SKM-1 (cell line): ENCODE results near the gene CACNA1S.

Source experiments
- DNase-seq: peaks from one replicate; lab custom pipeline; 2025; ENCODE audit not compliant: unreplicated experiment; lab: John Stamatoyannopoulos, UW

The CACNA1S gene

DNA sequence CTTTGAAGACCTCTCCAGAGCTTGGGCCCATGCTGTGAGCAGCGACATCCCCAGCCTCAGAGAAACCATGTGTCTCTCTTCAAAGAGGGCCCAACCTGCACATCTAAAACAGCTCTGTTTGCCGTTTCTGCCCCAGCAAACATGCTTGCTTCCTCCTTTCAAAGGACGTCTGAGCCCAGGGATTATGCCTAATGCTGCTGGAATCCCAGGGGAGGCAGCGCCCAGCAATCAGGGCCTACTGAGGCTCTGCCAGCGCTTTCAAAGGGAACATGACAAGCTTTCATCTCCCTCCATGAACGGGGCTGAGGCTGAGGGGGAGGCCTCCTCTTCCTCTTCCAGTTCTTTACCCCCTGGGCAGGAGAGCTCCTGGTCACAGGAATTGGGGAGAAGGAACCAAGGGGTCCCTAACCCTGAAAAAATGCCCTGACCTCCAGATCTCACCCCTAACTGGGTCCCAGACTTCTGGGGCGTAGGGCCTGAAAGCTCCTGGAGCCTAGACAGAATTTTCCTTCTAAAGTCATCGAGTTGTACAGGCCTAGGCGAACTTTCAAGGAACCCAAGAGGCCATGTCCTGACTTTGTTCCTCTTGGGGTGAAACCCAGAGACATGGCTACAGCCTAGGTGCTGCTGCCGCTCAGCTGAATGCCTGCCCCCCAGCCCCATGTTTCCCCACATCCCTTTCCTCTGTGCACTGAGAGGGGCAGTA lies 28.2 kb upstream of the CACNA1S start:
- DNase-seq = no peak

DNA sequence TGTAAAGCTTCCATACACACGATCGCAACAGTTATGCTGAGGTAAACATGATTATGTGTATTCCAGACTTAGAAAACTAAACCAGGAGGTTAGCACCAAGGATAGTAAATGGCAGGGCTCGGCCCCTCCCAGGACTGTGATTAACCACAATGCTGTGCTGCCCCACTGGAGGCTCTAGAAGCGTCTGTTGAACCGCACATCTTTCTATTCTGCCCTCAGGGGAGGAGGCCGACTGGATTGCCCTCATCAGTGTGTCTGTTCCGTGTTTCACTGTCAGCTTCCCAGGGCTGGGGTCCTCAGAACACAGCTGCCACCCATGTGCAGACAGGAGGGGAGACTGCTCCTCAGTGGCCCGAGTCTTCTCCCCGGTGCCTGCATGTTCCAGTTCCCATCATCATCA lies 27.5 kb upstream of the CACNA1S start:
- DNase-seq = no peak

DNA sequence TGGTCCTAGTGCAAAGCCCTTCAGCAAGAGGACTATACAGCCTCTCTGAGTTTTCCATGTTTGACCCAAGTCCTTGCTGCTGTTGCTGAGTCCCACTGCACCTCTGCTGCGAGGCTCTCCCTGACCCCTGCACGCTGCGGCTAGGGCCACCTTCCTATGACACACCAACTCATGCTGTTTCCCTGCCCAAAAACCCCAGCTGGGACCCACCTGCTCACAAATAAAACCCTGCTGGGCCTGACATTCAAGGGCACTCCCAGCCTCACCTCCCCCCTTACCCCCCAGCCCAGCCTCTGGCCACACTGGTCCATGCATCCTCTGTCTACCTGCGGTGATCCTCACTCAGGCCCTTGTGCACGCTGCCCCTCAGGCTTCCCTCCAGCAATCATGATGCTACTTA lies 27.1 kb upstream of the CACNA1S start:
- no peak for DNase-seq

DNA sequence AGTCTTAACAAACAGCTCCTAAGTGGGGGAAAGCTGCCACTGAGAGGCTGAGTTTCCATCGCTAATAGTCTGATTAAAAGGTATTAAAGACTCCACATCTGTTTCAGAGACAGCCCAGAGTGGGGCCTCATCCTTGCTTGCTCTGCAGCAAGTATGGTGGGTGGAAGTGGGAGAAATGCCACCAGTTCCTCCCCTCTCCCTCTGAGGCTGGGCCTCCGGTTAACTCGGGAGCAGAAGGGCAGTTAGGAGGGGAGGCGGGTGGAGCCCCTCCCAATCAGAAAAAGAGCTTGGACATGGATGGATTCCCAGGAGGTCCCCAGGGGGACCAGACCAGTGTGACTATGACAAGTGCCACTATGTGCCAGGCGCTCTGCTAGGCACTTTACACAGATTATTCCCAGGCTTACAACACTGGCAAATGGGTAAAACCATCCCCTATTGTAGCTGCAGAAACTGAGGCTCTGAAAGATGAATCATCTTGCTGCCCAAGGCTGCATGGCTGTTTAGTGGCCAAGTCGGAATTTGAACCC lies 26.1 kb upstream of the CACNA1S start:
- DNase-seq = no peak

DNA sequence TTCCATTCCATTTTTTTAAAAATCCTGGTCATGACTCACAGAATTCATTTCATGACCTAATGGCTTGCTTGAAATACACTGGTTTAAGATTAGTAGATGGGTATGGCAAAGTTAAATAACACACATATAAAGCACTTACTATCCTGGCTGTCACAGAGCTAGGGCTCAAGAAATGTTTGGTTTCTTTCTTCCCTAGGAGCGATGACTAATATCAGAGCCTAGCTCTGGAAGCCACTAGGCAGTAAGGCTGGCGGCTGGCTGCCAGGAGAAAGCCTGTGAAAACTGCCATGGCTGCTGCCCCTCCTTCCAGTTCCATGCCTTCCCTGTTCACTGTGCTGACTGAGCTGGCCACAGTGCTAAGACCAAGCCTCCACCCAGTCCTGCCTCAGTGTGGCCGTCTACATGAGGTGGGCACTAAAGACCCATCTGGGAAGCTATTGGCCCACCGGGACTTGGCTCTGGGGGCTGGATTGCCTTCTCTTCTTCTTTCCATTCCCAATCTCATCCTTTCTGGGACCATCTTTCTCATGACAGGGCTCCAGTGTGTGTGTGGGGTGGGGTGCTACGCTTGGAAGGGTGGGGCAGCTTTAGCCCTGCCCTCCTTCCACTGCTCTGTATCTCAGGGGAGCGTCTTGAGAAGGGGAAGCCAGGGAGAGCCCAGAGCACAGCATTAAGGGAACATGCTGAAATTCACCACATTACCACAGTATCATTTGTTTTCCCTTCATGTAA lies 25.5 kb upstream of the CACNA1S start:
- DNase-seq = no peak

DNA sequence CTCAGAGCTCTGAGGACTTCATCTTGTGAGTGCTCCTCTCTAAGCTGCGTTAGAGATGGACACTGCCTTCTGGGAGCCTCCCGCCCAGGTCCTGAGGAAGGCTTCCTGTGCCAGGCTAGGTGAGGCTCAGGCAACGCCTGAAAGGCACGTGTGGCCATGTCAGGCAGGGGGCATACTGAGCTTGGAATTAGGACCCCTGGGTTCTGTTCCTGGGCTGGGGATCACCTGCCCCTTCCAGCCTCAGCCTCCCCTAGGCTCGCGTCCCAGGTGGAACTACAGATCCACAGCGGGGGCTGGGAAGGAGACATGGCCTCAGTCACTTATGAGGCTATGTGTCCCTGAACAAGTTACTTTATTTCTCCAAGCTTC lies 24.8 kb upstream of the CACNA1S start:
- DNase-seq = no peak

DNA sequence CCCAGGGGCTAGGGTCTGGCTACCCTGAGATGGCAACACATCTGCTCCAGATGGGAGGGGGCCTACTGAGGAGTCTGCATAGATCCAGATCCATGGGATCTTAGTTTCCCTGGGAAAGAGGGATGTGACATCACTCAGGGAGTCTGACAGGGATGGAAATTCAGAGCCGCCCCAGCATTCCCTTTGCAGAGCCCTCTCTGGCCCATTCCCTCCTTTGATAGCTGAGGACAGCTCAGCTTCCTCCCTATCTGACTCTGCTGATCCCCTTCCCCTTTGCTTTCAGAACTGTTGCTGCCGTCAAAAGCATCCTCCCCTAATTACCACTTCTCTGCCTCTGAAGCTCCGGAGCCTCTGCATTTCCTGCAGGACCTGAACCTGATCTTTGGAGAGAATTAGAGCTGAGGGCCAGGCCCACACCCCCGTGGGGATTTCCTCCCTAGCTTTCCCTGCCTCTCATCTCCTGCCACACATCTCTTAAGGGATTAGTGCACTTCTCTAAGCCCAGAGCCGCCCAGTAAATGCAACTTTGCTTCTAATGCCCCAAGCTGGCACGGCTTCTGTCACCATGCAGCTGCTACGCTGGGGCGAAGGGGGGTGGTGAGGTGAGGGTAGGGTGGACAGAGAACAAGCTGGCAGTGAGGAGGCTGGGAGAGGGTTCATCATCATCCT lies 24.3 kb upstream of the CACNA1S start:
- no peak for DNase-seq

DNA sequence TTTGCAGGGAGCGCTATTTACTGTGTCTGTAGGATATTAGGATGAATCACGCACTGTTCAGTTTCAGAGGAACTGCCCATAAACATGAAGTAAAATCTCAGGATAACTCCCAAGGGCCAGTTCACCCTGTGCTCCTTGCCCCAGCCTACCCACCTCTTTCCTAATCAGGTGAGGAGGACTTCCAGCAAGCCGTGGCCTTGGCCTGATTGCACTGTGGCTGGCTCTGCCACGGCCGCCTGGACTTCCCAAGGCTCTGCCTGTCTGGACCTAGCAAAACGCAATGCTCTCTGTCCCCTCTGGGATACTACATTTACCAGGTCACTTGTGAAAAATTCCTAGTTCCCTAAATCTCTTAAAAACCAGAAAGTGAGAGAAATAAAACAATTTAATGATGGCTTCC lies 22.2 kb upstream of the CACNA1S start:
- no peak for DNase-seq

DNA sequence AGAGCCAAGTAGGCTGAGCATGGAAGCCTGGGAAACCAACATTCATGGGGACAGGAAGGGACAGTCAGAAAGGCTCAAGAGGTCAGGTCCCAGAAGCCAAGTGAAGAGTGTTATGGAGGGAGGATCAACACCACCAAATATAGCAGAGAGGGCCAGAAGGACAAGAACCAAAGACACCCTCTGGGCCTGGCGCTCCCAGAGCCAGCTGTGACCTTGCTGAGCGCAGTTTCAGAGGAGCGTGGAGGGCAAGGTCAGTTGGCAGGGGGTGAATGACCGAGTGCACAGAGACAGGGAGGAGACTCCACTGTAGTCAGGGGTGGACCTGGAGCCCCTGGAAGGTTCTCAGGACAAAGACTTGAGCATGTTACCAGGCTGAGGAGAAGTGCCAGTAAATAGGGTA lies 19.2 kb upstream of the CACNA1S start:
- no peak for DNase-seq

DNA sequence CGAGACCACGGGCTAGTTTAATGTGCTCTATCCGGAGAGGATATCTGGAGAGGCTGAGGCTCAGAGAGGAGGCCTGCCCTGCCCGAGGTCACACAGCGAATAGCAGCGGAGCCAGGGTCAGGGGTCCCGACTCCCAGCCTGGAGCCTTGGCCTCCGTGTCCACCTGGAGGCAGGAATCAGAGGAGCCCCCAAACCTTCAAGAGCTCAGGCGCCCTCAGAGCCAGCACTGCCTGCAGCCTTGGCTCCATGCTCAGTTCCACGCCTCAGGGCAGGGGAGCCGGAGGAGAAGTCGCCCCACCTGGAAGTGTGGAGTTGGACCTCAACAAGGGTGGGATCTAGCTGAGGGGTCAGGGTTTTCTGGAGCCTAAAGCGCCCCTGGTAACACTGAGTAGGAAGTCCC lies 16.7 kb upstream of the CACNA1S start:
- DNase-seq = no peak

DNA sequence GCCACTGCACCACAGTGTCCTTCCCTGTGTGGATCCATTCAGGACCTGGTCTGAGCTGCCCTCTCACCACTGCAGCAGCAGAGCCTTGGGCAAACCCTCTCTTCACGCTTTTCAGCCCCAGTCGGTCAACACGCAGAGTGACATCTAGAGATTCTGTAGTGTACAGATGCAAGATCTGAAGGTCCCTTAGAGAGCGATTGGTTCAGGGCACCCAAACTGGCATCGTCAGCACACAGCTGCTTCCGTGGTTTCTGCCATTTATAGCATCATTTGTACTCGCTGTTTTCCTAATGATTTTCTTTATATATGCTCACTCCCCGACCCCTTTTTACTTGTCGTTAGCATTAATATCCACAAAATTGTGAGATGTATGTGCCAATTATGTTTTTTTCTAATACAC lies 16.2 kb upstream of the CACNA1S start:
- DNase-seq = no peak

DNA sequence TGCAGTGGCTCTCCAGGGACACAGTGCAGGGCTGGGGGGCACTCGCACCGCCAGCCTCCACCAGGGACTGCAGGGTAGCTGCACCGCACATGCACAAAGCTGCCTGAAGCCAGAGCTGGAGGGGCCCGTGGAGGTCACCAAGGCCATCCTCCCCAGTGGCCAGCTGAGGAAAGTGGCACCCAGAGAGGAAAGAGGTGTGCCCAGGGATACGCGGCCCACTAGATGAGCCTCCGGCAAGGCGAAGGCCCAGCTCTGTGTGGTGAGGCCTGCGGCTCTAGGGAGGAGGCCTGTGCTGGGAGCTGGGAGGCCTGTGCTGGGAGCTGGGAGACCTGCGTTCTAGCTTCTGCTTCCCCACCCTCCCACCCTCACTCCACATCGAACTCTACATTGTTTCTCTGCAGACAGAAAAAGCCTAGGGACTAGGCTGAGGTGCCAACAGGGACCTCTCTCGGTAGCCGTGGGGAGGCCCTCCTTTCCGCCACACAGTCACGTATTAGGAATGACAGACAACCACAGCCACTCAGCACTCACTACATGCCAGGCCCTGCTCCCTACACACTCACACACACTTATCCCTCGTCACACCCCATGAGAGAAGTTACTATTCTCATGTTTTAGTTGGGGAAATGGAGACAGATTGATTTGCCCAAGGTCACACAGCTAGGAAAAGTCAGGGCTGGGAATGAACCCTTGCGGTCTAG lies 15.7 kb upstream of the CACNA1S start:
- no peak for DNase-seq

DNA sequence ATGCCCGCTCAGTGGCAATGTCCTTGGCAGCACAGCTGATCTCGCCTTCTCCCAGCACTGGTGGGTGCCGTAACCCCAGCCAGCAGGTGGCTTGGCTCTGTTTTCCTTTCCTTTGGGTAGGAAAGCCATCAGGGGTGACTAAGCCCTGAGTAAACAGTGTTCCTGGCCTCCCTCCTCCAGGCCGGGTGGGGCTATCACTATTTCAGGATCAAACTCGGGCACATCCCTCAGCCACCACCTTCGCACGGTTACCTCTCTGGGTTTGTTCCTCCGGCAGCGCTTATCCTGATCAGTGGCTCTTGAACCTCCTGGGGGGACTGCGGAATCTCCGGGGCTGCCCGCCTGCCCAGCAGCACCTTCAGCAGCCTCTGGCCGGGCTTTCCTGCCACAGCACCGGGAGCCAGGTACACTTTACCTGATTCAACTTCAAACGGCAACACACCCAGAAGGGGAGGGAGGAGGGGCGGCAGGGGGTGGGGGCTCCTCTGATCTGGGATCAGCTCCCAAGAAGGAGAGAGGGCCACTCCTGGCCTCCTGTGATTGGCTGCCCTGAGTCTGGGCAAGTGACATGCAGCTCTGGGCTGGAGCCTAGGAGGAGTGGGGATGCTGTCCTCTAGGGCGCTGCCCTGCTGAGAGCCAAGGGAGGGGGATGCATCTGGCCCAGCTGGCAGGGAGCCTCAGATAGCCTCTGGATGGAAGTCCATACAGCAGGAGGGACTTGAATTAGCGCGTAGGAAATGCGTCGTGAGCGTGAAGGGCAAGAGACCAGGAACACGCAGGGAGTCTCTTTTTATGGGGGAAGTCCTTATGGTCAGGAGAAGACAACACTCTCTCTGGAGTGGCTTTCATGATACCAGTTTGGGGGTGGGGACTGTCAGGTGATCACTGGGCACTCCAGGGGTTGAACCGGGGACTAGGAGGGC lies 14.9 kb upstream of the CACNA1S start, which contains the start of gene ASCL5:
TSS of gene ASCL5 (minus strand) at position 353 of the 923 bp plus-strand sequence. CDS start 11,812 bp downstream, outside the sequence.
- no peak for DNase-seq

DNA sequence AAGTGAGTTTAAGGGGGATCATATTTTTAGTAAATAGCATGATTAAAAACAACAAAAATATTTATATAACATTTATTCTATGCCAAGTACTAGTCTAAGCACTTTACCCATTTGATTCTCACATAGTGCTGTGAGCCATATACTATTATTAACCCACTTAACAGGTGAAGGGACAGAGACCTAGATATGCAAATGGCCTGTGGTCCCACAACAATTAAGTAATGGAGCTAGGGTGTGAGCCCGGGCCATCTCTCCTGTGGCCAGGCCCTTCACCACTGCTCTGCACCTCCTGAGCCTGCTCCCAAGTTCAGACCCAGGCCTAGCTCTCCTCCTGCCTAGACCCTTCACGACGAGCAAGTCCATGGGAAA lies 14.2 kb upstream of the CACNA1S start:
- DNase-seq = no peak

DNA sequence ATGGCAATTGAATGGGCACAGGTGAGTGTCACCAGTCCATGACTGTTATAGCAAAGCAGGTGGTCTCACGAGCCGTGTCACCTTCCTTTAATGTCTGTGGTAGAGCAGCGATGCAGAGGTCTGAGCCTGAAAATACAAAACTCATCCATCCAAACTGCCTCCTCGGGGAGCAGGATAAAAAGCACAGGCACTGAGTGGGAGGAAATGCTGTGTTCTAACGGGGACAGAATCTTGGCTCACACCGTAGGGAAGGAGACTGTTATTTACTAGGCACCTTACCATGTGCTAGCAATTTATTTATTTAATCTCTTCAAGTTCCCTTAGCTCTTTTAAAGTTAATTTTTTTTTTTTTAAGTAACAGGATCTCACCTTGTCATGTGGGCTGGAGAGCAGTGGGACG lies 13.6 kb upstream of the CACNA1S start:
- no peak for DNase-seq

DNA sequence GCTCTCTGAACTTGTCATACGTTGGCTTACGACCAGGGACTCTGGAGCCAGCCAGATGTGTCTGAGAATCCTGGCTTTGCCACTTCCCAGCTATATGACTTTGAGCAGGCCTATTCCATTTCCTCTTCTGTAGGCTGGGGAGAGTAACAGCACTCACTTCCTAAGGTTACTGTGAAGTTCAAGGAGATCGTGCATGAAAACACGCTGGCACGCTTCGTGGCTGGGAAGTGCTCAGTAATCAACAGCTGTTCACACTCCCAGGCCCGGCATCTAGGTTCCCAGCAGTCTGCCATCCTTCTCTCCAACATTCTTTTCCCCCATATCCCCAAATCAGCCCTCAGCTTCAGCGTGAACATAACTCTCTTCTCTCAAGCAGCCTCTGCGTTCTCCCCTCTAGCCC lies 12.8 kb upstream of the CACNA1S start:
- no peak for DNase-seq

DNA sequence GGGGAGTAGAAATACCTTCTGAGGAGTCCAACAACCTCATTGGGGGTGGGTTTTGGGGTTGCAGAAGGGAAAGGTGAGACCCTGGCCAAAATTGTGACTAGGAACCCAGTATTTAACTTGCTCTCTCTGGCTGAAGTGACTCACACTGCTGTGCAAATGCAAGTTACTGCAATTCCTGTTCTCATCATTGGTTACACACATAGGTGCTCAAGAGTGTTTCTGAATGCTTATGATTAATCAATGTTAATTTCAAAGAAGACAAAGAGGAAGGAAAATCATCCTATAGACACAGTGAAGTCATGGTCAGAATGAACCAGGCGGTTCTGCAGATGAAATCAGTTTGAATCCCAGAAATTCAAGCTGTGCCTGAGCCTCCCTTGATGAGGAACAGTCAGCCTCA lies 11.6 kb upstream of the CACNA1S start:
- no peak for DNase-seq

DNA sequence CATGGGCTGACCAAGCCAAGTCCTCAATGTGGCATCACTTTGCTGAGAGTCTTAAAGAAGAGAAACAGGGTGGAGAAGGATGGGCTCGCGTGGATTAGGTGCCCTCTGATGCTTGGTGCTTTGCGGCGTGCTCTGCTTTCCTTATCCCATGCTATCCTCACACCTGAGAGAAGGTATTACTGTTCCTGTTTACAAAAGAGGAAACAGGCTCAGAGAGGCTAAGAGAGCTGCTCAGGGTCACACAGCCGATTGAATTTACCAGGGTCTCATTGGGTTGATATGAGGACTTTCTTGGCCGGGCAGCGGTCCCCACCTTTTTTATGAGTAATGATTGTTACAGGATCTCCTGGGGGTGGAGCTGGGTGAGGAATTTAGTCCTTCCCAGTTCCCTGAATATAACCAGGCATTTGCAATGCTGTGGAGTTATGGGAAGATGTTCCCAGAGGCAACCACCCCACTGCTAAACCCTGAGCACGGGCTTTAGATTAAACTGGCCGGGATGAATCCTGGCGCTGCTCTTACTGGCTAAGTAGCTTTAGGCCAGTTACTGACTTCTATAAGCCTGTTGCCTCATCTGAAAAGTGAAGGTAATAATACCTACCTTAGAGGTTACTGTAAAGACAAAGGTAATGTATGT lies 10.2 kb upstream of the CACNA1S start:
- DNase-seq = no peak

DNA sequence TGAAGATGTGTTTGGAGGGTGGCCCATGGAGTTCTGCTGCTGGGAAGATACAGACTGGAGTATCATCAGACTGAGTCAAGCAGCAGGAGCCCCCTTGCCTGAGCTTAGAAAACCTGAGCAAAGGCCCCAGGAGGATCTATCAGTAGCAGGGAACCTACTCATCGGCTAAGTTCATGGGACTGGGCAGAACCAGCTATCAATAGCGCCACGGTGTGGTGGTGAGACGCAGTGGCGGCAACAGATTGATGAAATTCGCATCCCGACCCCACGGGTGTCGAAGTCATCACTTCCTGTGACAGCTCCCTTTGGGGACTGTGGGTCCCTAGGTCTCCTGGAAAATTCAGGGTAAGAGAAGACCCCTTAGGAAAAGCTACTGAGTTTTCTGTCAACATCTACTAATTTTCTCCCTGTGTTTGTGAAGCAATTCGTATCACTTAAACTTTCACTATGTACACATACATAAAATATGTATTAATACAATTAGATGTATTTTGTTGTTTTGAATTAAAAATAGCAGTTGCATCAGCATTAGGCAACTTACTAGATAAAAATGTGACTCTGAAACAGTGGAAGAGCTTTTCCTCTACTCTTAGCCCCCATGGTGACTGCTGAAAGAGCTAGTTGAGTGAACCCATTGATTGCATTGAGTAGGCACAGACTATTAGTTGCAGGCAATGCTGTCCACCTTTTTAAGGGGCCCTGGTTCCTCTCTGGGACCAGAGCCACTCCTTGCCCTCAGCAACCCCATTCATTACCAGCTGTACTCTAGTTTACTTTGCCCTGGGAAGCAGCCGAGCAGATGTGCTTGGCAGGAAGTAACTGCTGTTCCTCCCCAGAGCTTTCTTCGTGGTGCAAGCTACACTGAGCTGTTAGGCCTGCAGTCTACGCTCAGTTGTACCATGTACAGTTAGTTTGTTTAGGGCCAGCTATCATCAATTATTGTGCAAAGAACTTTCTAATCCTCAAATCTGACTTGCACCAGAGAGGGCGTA lies 7.3 kb upstream of the CACNA1S start:
- peak; percentile 80 for DNase-seq
